Esophagus squamous epithelium (tissue), 5 donors: ENCODE data around the gene BMPR1B. TPM values are rescaled to one million over a fixed set of nuclear protein-coding genes. Genes with fewer than 3 reads are reported as not detected.

Experiments
- DNase-seq: peaks from one replicate; lab custom pipeline; 2025; lab: John Stamatoyannopoulos, UW
- H3K27ac ChIP-seq, 4 donors: fragments of 200-600 bp; sonication (generic); one replicate each; pipeline ENCODE4 v1.5.1; 2016 to 2019; ENCODE audit warnings: mild to moderate bottlenecking in 1 of 4
- H3K27me3 ChIP-seq, 4 donors: fragments of 200-600 bp; sonication (generic); 1 replicate in 3 of 4; 2 replicates in 1 of 4; pipeline versions ENCODE4 v1.5.1 to v1.6.0; 2017 to 2021; ENCODE audit warnings: antibody characterized with exemption in 1 of 4
- H3K36me3 ChIP-seq, 3 donors: fragments of 200-600 bp; sonication (generic); one replicate each; pipeline ENCODE4 v1.5.1; 2016 to 2019
- H3K4me1 ChIP-seq, 3 donors: fragments of 200-600 bp; sonication (generic); one replicate each; pipeline ENCODE4 v1.5.1; 2017 to 2019
- H3K4me3 ChIP-seq, 4 donors: fragments of 200-600 bp; sonication (generic); 1 replicate in 3 of 4; 2 replicates in 1 of 4; pipeline ENCODE4 v1.5.1; 2016 to 2019; ENCODE audit warnings: mild to moderate bottlenecking in 2 of 4, moderate library complexity in 1 of 4
- H3K9me3 ChIP-seq, 3 donors: fragments of 200-600 bp; sonication (generic); one replicate each; pipeline ENCODE4 v1.5.1; 2016 to 2019
- CTCF ChIP-seq, 6 experiments: fragments of 450-650 bp in 4 of 6; fragments of 200-600 bp in 2 of 6; sonication (generic) in 2 of 6; IDR thresholded peaks; one replicate each; pipeline ENCODE4 v1.5.1; 2016 to 2019; ENCODE audit warnings: antibody characterized with exemption in 6 of 6, mild to moderate bottlenecking in 4 of 6, moderate library complexity in 4 of 6
- POLR2A ChIP-seq, 4 donors: fragments of 450-650 bp; IDR thresholded peaks; one replicate each; pipeline ENCODE4 v1.6.1; 2017; ENCODE audit warnings: antibody characterized with exemption in 4 of 4, mild to moderate bottlenecking in 4 of 4, moderate library complexity in 3 of 4
- WGBS, 2 donors: methylation state at CpG; one replicate each; pipeline ENCODE4 v1.1.5; 2018; 5-methylcytosine and 5-hydroxymethylcytosine counted together
- intact Hi-C: fragments of 100-400 bp; cut with DNase I; formaldehyde crosslinking; loops from one replicate; pipeline ENCODE4 v1.15.0; 2022
- total RNA-seq, 4 donors: library from RNA; depleted of rRNA; stranded (reverse); fragments of >200 nt; gene quantifications; one replicate each; pipeline ENCODE4 v1.1.0, GENCODE V29; 2016
- donor health status: DM: yes; HTN: yes; CAD: no.

The BMPR1B gene
- total RNA-seq, 4 donors from 2014 or later, result 0.09 to 0.66 (median 0.38) TPM; not detected in 1

GRCh38 chr4:95158045-95158444, 400.3 kb downstream of the BMPR1B start:
- DNase-seq, result no peak
- no peaks in the 10 kb centered on the region for H3K27me3 ChIP-seq
- intact Hi-C loops, result no loop called here
- WGBS, 2 donors, result 68 to 80% methylated on average over 2 of the region's 2 CpGs
- no peak overlapping the region for H3K27ac ChIP-seq
- no peaks in the 10 kb centered on the region for H3K9me3 ChIP-seq
- no peaks in the 10 kb centered on the region for H3K36me3 ChIP-seq
- H3K4me1 ChIP-seq, result no peaks in the 10 kb centered on the region
- H3K4me3 ChIP-seq, result no peak overlapping the region
- TF ChIP-seq CTCF (IDR thresholded peaks at IDR 0.05), result no peak
- no peak for TF ChIP-seq POLR2A (IDR thresholded peaks at IDR 0.05)

GRCh38 chr4:95158626-95159025, 400.9 kb downstream of the BMPR1B start:
- TF ChIP-seq POLR2A (IDR thresholded peaks at IDR 0.05) (no peak), CTCF (IDR thresholded peaks at IDR 0.05) (no peak)
- no peak for DNase-seq
- H3K4me3 ChIP-seq, result no peak overlapping the region
- 73 to 96% methylated on average over 2 of the region's 2 CpGs for whole genome bisulfite sequencing, 2 donors
- intact Hi-C loops, result no loop called here
- no peaks in the 10 kb centered on the region for H3K4me1 ChIP-seq
- no peaks in the 10 kb centered on the region for H3K36me3 ChIP-seq
- H3K27me3 ChIP-seq, result no peaks in the 10 kb centered on the region
- H3K9me3 ChIP-seq, result no peaks in the 10 kb centered on the region
- no peak overlapping the region for H3K27ac ChIP-seq

GRCh38 chr4:95159384-95159783, 401.6 kb downstream of the BMPR1B start:
- no peak overlapping the region for H3K4me3 ChIP-seq
- TF ChIP-seq POLR2A (IDR thresholded peaks at IDR 0.05) (no peak), CTCF (IDR thresholded peaks at IDR 0.05) (no peak)
- DNase-seq, result no peak
- H3K27me3 ChIP-seq, result no peaks in the 10 kb centered on the region
- 73 to 75% methylated on average over 4 of the region's 4 CpGs for WGBS, 2 donors
- intact Hi-C loops, result no loop called here
- H3K4me1 ChIP-seq, result no peaks in the 10 kb centered on the region
- no peaks in the 10 kb centered on the region for H3K36me3 ChIP-seq
- H3K27ac ChIP-seq, result no peak overlapping the region
- H3K9me3 ChIP-seq, result no peaks in the 10 kb centered on the region

- no peaks in the 10 kb centered on the region for H3K36me3 ChIP-seq
- intact Hi-C loops, result no loop called here
- WGBS, 2 donors, result 75 to 77% methylated on average over 11 of the region's 12 CpGs
These were observed 404.2 kb downstream of the BMPR1B start for GRCh38 chr4:95161781-95162469.

More at GRCh38 chr4:95161781-95162469, 404.2 kb downstream of the BMPR1B start:
- Histone ChIP-seq H3K27me3 (no peaks in the 10 kb centered on the region), H3K4me3 (no peak overlapping the region), H3K9me3 (no peaks in the 10 kb centered on the region), H3K27ac (no peak overlapping the region), H3K4me1 (no peaks in the 10 kb centered on the region)
- DNase-seq, result no peak
- TF ChIP-seq POLR2A (IDR thresholded peaks at IDR 0.05) (no peak), CTCF (IDR thresholded peaks at IDR 0.05) (no peak)
